Astrocyte (in vitro differentiated cells and primary cell): Measurements from ENCODE around the gene LHPP. TPM values are rescaled to one million over a fixed set of nuclear protein-coding genes. Genes with fewer than 3 reads are reported as not detected.

ENCODE experiments used
- DNase-seq: peaks from one replicate; pipeline ENCODE4 v3.0.0-alpha.2; 2010; ENCODE audit warnings: low read depth
- FAIRE-seq: peaks from 2 replicates; lab custom pipeline; 2011; peaks lifted over from hg19 to GRCh38; lab: Jason Lieb, UNC
- H2AFZ ChIP-seq: 2 replicates; pipeline ENCODE4 v1.6.0; 2012; ENCODE audit warnings: low read depth, low read length, inconsistent platforms
- H3K27ac ChIP-seq: 2 replicates; pipeline ENCODE4 v1.5.1; 2011; ENCODE audit warnings: low read depth, low read length, inconsistent platforms
- H3K27me3 ChIP-seq: 2 replicates; pipeline ENCODE4 v1.6.0; 2011; ENCODE audit warnings: low read length, inconsistent platforms; ENCODE audit not compliant: insufficient read depth
- H3K36me3 ChIP-seq: 2 replicates; pipeline ENCODE4 v1.5.1; 2011; ENCODE audit warnings: low read length, inconsistent platforms; ENCODE audit not compliant: insufficient read depth
- H3K4me1 ChIP-seq: 2 replicates; pipeline ENCODE4 v1.5.1; 2011; ENCODE audit warnings: low read length, inconsistent platforms; ENCODE audit not compliant: insufficient read depth
- H3K4me2 ChIP-seq: 2 replicates; pipeline ENCODE4 v1.6.0; 2012; ENCODE audit warnings: low read length, inconsistent platforms
- H3K4me3 ChIP-seq: 2 replicates; pipeline ENCODE4 v1.5.1; 2011; ENCODE audit warnings: low read depth, mild to moderate bottlenecking, low read length, inconsistent platforms; ENCODE audit not compliant: insufficient read depth
- H3K79me2 ChIP-seq: 2 replicates; pipeline ENCODE4 v1.6.0; 2012; ENCODE audit warnings: mild to moderate bottlenecking, low read length, inconsistent platforms; ENCODE audit not compliant: insufficient read depth
- H3K9ac ChIP-seq: 2 replicates; pipeline ENCODE4 v1.6.0; 2012; ENCODE audit warnings: mild to moderate bottlenecking, low read length, inconsistent platforms
- H3K9me3 ChIP-seq: 2 replicates; pipeline ENCODE4 v1.5.1; 2012; ENCODE audit warnings: low read depth, mild to moderate bottlenecking, low read length, inconsistent platforms; ENCODE audit not compliant: insufficient read depth
- H4K20me1 ChIP-seq: 2 replicates; pipeline ENCODE4 v1.6.0; 2012; ENCODE audit warnings: low read length, inconsistent platforms; ENCODE audit not compliant: insufficient read depth
- H3K27ac Mint-ChIP-seq: one replicate; pipeline ENCODE4 v1.8.0; 2021; ENCODE audit warnings: mild to moderate bottlenecking, mixed read lengths; ENCODE audit not compliant: unreplicated experiment
- H3K27me3 Mint-ChIP-seq: one replicate; pipeline ENCODE4 v1.8.0; 2021; ENCODE audit warnings: low read depth, mixed read lengths; ENCODE audit not compliant: unreplicated experiment
- H3K36me3 Mint-ChIP-seq: one replicate; pipeline ENCODE4 v1.8.0; 2021; ENCODE audit warnings: low read depth, mixed read lengths; ENCODE audit not compliant: unreplicated experiment
- H3K4me1 Mint-ChIP-seq: one replicate; pipeline ENCODE4 v1.8.0; 2021; ENCODE audit warnings: low read depth, mixed read lengths; ENCODE audit not compliant: unreplicated experiment
- H3K4me3 Mint-ChIP-seq: one replicate; pipeline ENCODE4 v1.8.0; 2021; ENCODE audit warnings: mild to moderate bottlenecking, moderate library complexity, mixed read lengths; ENCODE audit not compliant: unreplicated experiment
- H3K9me3 Mint-ChIP-seq: one replicate; pipeline ENCODE4 v1.8.0; 2021; ENCODE audit warnings: mild to moderate bottlenecking, mixed read lengths; ENCODE audit not compliant: unreplicated experiment
- CTCF ChIP-seq: IDR thresholded peaks from 2 replicates; pipeline ENCODE4 v1.5.1; 2011; ENCODE audit warnings: low read depth, mild to moderate bottlenecking, inconsistent platforms, low read length, moderate library complexity; ENCODE audit not compliant: insufficient read depth
- EZH2 ChIP-seq: IDR thresholded peaks from 2 replicates; pipeline ENCODE4 v1.6.1; 2012; ENCODE audit warnings: mild to moderate bottlenecking, low read length, inconsistent platforms; ENCODE audit not compliant: insufficient read depth
- total RNA-seq: library from RNA; stranded (reverse); gene quantifications from 2 replicates; pipeline ENCODE4 v1.2.1, GENCODE V29; 2021

LHPP gene
- total RNA-seq, 1 donor from 2014 or later, result 6.9 TPM

GRCh38 chr10:124518366-124518765 is 56.7 kb downstream of the LHPP start:
- no peak overlapping the region for H3K27ac Mint-ChIP-seq
- no peaks in the 10 kb centered on the region for H3K27me3 ChIP-seq
- H3K4me3 Mint-ChIP-seq, result no peak overlapping the region
- H3K79me2 ChIP-seq, result no peaks in the 10 kb centered on the region
- H3K4me1 ChIP-seq, result no peaks in the 10 kb centered on the region
- peaks cover 12% of the 10 kb centered on the region for H3K27me3 Mint-ChIP-seq
- no peak overlapping the region for H3K4me3 ChIP-seq
- H2AFZ ChIP-seq, result no peak overlapping the region
- DNase-seq (no peak), FAIRE-seq (no peak)
- H3K27ac ChIP-seq, result no peak overlapping the region
- H4K20me1 ChIP-seq, result no peaks in the 10 kb centered on the region
- no peaks in the 10 kb centered on the region for H3K9me3 Mint-ChIP-seq
- H3K4me2 ChIP-seq, result no peak overlapping the region
- H3K9me3 ChIP-seq, result no peaks in the 10 kb centered on the region
- peaks cover 4% of the 10 kb centered on the region for H3K36me3 Mint-ChIP-seq
- TF ChIP-seq EZH2 (no peak), CTCF (no peak)
- H3K9ac ChIP-seq, result no peak overlapping the region
- no peaks in the 10 kb centered on the region for H3K36me3 ChIP-seq
- peaks cover under 1% of the 10 kb centered on the region for H3K4me1 Mint-ChIP-seq

GRCh38 chr10:124520558-124521428 is 59.2 kb downstream of the LHPP start:
- no peak for FAIRE-seq
- no peaks in the 10 kb centered on the region for H3K4me1 ChIP-seq
- H3K4me3 Mint-ChIP-seq, result no peak overlapping the region

More at GRCh38 chr10:124520558-124521428, 59.2 kb downstream of the LHPP start:
- H3K4me3 ChIP-seq, result no peak overlapping the region
- H3K4me1 Mint-ChIP-seq, result peaks cover 2% of the 10 kb centered on the region
- H3K27ac ChIP-seq, result no peak overlapping the region
- H3K36me3 ChIP-seq, result no peaks in the 10 kb centered on the region
- peaks cover 12% of the 10 kb centered on the region for H3K27me3 Mint-ChIP-seq
- H2AFZ ChIP-seq, result no peak overlapping the region
- H3K9me3 ChIP-seq, result no peaks in the 10 kb centered on the region
- H3K9ac ChIP-seq, result no peak overlapping the region
- no peaks in the 10 kb centered on the region for H3K79me2 ChIP-seq
- no peaks in the 10 kb centered on the region for H4K20me1 ChIP-seq
- H3K27ac Mint-ChIP-seq, result no peak overlapping the region
- TF ChIP-seq EZH2 (no peak), CTCF (no peak)
- H3K27me3 ChIP-seq, result no peaks in the 10 kb centered on the region
- peaks cover 4% of the 10 kb centered on the region for H3K36me3 Mint-ChIP-seq
- H3K9me3 Mint-ChIP-seq, result no peaks in the 10 kb centered on the region
- H3K4me2 ChIP-seq, result no peak overlapping the region
- DNase-seq, result no peak
